Stimulated activated effector memory CD8-positive, alpha-beta T cell treated with anti-CD3 and anti-CD28 coated beads, Interleukin-12 subunit alpha, Interleukin-12 subunit beta, amount 100 ng/mL, for 72 hours (primary cell): ENCODE results near the gene PCDHA6.
"Not testable (repeated sequence)": the region's sequence is repeated elsewhere in the genome, so short reads cannot be mapped to it uniquely, and the experiment has no call there.

ENCODE experiments used
- ATAC-seq: fragments of 150-1000 bp; cut with Tn5 transposase; 2 replicates; pipeline ENCODE4 v1.10.0; 2021
- DNase-seq, 2 donors: peaks; one replicate each; pipeline ENCODE4 v3.0.0; 2021 to 2022; ENCODE audit warnings: low spot score in 2 of 2
- H3K27ac Mint-ChIP-seq: one replicate; pipeline ENCODE4 v1.8.0; 2022; ENCODE audit warnings: mild to moderate bottlenecking, mixed read lengths
- H3K36me3 Mint-ChIP-seq: one replicate; pipeline ENCODE4 v1.8.0; 2022; ENCODE audit warnings: mild to moderate bottlenecking, mixed read lengths
- H3K4me1 Mint-ChIP-seq: one replicate; pipeline ENCODE4 v1.8.0; 2022; ENCODE audit warnings: mixed read lengths
- H3K4me3 Mint-ChIP-seq: one replicate; pipeline ENCODE4 v1.8.0; 2022; ENCODE audit warnings: mild to moderate bottlenecking, mixed read lengths
- H3K9me3 Mint-ChIP-seq: one replicate; pipeline ENCODE4 v1.8.0; 2022; ENCODE audit warnings: mixed read lengths

The PCDHA6 gene

DNA sequence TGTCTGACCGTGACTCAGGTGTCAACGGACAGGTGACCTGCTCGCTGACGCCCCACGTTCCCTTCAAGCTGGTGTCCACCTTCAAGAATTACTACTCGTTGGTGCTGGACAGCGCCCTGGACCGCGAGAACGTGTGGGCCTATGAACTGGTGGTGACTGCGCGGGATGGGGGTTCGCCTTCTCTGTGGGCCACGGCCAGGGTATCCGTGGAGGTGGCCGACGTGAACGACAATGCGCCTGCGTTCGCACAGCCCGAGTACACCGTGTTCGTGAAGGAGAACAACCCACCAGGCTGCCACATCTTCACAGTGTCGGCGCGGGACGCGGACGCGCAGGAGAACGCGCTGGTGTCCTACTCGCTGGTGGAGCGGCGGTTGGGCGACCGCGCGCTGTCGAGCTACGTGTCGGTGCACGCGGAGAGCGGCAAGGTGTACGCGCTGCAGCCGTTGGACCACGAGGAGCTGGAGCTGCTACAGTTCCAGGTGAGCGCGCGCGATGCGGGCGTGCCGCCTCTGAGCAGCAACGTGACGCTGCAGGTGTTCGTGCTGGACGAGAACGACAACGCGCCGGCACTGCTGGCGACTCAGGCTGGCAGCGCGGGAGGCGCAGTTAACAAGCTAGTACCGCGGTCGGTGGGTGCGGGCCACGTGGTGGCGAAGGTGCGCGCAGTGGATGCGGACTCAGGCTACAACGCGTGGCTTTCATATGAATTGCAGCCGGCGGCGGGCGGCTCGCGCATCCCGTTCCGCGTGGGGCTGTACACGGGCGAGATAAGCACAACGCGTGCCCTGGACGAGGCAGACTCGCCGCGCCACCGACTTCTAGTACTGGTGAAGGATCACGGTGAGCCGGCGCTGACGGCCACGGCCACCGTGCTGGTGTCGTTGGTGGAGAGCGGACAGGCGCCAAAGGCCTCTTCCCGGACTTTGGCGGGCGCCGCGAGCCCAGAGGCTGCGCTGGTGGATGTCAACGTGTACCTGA is 42.8 kb downstream of the PCDHA6 start:
- ATAC-seq (no peak), DNase-seq (no peak)
- H3K4me1 Mint-ChIP-seq: no peaks in the 10 kb centered on the region
- H3K36me3 Mint-ChIP-seq: no peaks in the 10 kb centered on the region
- no peak overlapping the region for H3K27ac Mint-ChIP-seq
- no peaks in the 10 kb centered on the region for H3K9me3 Mint-ChIP-seq
- no peak overlapping the region for H3K4me3 Mint-ChIP-seq

DNA sequence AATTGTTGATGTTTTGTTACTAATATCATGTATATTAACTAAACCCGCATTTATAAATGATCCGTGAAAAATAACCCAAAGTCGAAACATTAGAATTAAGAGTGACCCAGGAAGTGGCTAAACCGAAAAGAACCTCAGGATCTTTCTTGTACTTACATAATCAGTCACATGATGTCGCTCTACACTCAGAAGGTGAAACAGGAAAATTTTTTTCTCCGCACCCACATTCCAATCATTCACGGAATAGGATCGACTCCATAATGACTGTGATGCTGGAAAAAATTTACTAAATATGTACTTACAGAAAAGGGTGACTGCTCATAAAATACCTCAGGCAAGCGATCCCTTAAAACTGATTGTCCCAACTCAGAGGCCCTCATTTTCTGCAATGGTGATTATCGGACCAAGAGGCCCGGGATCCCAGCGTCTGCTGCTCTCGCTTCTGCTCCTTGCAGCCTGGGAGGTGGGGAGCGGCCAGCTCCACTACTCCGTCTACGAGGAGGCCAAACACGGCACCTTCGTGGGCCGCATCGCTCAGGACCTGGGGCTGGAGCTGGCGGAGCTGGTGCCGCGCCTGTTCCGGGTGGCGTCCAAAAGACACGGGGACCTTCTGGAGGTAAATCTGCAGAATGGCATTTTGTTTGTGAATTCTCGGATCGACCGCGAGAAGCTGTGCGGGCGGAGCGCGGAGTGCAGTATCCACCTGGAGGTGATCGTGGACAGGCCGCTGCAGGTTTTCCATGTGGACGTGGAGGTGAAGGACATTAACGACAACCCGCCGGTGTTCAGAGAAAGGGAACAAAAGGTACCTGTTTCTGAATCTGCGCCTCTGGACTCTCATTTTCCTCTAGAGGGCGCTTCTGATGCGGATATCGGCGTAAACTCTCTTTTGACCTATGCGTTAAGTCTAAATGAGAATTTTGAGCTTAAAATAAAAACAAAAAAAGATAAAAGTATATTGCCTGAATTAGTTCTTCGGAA is 47.6 kb downstream of the PCDHA6 start, which contains the start of gene PCDHA12:
PCDHA12 (plus strand) TSS at position 224 of the 981 bp plus-strand sequence; CDS start at position 389, 165 bp downstream.
- Mint-ChIP-seq H3K4me1 (no peaks in the 10 kb centered on the region), H3K4me3 (no peak within 1 kb of the TSS), H3K9me3 (peaks cover 5% of the 10 kb centered on the region), H3K36me3 (no peaks in the 10 kb centered on the region), H3K27ac (no peak within 1 kb of the TSS)
- DNase-seq (no peak), ATAC-seq (no peak)

DNA sequence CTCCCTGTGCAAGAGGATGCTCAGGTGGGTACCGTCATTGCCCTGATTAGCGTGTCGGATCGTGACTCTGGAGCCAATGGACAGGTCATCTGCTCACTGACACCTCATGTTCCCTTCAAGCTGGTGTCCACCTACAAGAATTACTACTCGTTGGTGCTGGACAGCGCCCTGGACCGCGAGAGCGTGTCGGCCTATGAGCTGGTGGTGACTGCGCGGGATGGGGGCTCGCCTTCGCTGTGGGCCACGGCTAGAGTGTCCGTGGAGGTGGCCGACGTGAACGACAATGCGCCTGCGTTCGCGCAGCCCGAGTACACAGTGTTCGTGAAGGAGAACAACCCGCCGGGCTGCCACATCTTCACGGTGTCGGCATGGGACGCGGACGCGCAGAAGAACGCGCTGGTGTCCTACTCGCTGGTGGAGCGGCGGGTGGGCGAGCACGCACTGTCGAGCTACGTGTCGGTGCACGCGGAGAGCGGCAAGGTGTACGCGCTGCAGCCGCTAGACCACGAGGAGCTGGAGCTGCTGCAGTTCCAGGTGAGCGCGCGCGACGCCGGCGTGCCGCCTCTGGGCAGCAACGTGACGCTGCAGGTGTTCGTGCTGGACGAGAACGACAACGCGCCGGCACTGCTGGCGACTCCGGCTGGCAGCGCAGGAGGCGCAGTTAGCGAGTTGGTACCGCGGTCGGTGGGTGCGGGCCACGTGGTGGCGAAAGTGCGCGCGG is 48.9 kb downstream of the PCDHA6 start:
- DNase-seq, H3K9me3 Mint-ChIP-seq, H3K4me3 Mint-ChIP-seq, H3K4me1 Mint-ChIP-seq, ATAC-seq, H3K27ac Mint-ChIP-seq, H3K36me3 Mint-ChIP-seq: not testable (repeated sequence)

DNA sequence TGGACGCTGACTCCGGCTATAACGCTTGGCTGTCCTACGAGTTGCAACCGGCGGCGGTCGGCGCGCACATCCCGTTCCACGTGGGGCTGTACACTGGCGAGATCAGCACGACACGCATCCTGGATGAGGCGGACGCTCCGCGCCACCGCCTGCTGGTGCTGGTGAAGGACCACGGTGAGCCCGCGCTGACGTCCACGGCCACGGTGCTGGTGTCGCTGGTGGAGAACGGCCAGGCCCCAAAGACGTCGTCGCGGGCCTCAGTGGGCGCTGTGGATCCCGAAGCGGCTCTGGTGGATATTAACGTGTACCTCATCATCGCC is 49.5 kb downstream of the PCDHA6 start:
- no peak overlapping the region for H3K27ac Mint-ChIP-seq

More for the DNA sequence above, 49.5 kb downstream of the PCDHA6 start:
- DNase-seq: no peak
- ATAC-seq: no peak
- Mint-ChIP-seq H3K9me3 (peaks cover 8% of the 10 kb centered on the region), H3K36me3 (no peaks in the 10 kb centered on the region), H3K4me3 (no peak overlapping the region), H3K4me1 (no peaks in the 10 kb centered on the region)
